HG03108 (cell line): ENCODE data around the gene EPS8.

Experiments used
- ATAC-seq: cut with Tn5 transposase; IDR thresholded peaks from one replicate; pipeline ENCODE4 v1.9.1; 2021; ENCODE audit warnings: moderate library complexity; ENCODE audit not compliant: unreplicated experiment

The EPS8 gene

DNA sequence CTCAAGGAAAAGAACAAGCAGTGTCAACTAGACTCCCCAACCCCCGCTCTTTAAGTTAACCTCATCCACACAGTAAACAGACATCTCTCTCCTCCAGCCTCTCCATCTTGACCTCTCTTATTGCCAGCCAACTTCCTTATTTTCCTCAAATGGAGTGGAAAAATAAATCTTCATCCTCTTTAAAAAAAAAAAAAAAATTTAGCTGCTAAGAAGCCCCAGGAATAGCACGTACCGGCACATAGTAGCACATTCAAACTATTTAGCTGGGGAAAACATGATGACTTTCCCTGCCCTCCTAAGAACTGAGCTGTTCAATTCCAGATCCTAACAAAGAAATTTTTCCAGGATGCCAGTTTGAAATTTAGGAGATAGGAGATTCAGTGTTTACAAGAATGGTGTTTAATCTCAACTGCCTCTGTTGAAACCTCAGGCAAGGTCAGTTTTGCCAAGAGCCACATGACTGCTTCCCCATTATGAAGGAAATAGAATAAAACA is 90.8 kb downstream of the EPS8 start:
- ATAC-seq: no peak

DNA sequence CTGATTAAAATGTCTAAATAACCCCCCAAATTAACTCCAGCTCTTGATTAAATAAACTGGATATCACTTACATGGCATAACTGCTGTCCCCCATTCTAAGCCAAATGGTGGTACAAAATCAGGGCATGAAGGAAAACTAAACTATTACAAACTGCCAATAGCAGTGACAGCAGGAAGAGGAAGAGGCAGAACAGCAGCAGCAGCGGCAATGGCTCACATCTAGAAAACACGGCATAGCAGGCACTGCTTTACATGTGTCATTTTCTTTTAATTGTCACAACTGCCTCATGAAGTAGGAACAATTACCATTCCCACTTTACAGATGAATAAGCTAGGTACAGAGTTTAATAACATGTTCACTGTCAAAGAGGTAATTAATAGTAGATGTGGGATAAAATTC is 92.0 kb downstream of the EPS8 start:
- no peak for ATAC-seq

- ATAC-seq: no peak
These were observed 95.8 kb downstream of the EPS8 start for GRCh38 chr12:15693228-15693911.

DNA sequence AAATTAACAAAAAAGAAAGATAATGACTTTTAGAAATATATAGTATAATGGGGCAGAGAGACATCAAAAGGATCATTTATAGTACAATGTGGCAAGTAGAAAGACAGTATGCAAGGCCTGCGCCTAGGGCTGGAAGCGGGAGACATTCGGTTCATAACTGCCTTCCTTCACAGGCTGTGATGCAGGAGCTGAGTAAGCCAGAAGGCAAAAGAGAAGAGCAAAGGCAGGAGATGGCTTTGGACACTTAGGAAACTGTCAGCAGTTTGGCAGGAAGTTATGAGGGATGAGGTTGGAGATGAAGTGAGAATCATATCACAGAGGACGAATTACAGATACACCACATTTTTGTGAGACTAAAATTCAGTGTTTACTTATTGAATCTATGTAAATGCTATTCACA is 97.8 kb downstream of the EPS8 start:
- no peak for ATAC-seq

DNA sequence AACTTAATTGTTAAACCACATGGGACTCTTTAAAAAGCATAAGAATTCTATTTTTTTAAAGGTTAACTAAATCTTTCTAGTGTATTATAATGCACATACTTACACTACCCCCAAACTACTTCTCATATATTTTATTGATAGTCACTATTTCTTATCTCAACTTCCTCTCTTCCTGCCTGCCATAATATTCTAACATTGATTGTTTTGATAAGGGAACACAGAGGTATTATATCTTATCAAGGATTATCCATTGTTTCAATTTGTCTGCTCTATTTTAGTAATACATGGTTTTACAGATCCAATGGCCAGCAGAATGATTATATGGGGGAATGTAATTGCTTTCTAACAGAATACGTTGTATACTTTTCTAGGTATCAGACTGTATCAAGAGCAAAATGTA is 98.9 kb downstream of the EPS8 start:
- no peak for ATAC-seq

- no peak for ATAC-seq
These were observed 99.4 kb downstream of the EPS8 start for GRCh38 chr12:15689751-15690191.

- ATAC-seq: no peak
These were observed 100.2 kb downstream of the EPS8 start for GRCh38 chr12:15688838-15689625.

GRCh38 chr12:15688202-15688736 is 100.9 kb downstream of the EPS8 start:
- ATAC-seq: no peak

GRCh38 chr12:15687583-15687982 is 101.6 kb downstream of the EPS8 start:
- ATAC-seq: no peak

- no peak for ATAC-seq
These were observed 104.1 kb downstream of the EPS8 start for GRCh38 chr12:15684896-15685658.

DNA sequence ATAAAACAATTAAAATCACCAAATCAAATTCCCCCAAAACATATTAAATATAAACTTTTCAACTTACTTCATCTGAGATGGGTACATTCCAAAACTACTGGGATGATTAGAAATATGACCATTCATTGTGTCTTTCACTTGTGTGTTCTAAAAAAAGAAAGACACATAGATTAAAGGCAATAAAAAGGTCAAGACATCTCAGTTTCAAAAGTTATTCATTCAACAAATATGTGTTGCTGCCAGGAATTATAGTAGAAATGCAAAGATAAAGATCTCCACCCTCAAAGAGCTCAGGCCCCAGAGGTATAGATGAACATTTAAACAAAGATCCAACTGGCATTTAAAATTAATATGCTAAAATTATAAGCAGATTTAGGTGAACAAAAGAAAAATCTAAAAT is 106.4 kb downstream of the EPS8 start:
- no peak for ATAC-seq

GRCh38 chr12:15679151-15679550 is 110.0 kb downstream of the EPS8 start:
- ATAC-seq: no peak

DNA sequence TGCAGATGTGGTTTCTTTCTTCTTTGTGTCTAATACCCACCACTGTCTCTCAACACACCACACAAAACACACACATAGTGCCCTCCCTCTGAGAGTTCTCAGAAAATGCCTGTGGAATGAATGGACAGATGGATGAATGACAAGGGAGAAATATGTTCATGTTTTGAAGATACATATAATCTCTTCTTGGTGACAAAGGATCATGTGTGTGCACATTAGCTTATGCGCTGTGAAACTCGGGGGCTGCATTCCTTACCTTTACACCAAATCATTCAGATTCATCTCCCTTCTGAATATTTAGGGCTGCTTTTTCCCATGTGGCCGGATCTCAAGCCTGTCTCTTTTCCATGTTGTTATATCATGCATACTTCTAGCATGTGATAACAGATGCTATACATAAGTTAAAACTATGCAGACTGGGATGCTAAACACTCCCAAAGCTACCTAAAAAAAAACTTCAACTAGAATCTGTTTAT is 111.4 kb downstream of the EPS8 start:
- no peak for ATAC-seq

- no peak for ATAC-seq
These were observed 112.0 kb downstream of the EPS8 start for GRCh38 chr12:15677228-15677627.

DNA sequence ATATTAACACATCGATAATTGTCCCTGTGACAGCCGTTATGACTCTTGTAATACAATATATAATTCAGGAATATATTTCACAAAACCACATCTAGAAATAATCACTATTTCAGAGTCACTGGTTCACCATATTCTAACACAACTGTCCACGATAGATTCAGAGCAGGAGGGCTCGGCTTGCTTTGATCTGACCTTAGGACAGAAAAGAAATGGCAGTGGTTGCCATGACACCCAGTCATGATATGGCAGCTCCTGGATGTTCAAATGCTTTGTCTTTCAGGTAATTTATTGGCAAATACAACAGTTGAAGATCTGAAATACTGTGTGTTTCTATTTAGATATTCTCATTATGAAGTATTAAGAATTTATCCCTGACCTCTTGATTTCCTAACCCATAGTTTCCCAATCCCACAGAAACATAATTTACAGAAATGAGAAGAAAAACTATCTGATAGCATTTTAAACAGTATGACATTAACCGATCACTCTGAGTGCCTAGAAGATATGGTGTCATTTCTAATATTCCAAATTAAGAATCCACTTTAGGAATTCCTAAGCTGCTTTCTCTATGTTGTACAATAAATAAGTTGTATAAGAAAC is 116.4 kb downstream of the EPS8 start:
- no peak for ATAC-seq

DNA sequence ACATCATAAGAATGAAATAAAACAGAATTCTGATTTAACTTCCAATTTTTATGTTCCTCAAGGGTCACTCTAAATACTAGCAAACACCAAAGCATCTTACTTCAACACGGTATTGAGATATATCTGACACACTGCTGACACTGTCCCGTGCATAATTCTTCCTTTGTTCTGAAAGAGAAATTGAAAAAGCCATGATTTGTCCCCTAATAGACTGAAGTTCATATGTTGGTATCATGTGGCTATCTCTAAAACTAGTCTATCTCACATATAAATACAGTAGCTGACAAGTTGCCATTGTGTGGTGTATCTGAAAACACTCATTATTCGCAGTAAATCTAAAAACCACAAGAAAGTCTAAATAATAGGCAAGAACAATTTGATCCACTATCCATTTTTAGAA is 118.4 kb downstream of the EPS8 start:
- no peak for ATAC-seq

DNA sequence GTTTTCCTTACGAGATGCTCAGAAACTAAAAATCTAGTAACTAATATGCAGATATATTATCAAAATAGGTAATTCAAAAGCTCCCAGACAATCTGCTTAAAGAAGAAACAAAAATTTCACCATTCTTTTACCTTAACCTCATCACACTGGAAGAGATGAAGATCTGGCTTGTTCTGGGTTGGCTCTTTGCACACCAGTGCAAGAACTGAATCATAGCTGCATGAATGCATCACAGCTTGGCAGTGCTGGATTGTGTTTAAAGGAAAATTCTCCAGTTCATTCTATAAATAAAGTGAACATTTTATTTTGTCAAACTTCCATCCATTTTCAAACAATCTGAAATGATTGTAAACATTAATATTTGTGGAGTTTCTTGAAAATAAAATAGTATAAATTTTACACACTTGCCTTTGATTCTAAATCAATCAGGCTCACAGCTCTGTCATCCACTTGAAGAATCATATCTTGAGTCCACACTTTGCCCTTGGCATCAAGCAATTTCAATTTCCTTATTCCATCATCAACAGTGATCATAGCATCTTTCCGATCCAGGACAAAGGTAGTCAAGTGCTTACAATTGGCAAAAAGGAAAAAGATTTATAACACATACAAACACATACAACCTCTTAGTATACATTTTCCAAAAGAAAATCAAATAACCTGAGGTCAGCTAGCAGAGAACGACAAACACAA is 119.8 kb downstream of the EPS8 start:
- no peak for ATAC-seq

DNA sequence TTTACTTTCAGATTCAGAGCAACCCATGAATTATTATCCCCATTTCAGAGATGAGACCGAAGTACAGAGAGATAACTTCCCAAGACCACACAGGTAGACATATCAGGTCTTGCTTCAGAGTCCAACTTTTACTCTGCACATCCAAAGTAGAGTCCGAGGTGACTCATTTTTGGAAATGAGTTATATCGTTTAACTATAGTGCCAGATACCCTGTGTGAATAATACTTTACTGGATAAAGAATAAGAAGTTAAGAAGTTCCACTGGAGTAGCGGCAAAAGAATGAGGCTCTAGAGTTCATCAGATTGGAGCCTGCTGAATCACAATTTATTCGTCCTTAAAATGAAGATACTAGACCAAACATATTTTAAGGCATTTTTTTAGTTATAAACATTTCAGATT is 124.7 kb downstream of the EPS8 start:
- ATAC-seq: no peak

GRCh38 chr12:15662983-15663659 is 126.1 kb downstream of the EPS8 start:
- no peak for ATAC-seq
